HL-60 (cell line): Measurements from ENCODE around the gene GPX3.
A peak's percentile ranks its signal among the peaks of the same experiment; 100 is the strongest.

Experiments used
- GABPA ChIP-seq: IDR thresholded peaks from 2 replicates; pipeline ENCODE4 v1.6.1; 2012; ENCODE audit warnings: low read depth
- POLR2AphosphoS5 ChIP-seq: IDR thresholded peaks from 2 replicates; pipeline ENCODE4 v1.6.1; 2012; ENCODE audit warnings: low read depth
- TF ChIP-seq, protein P1 (sequence below): IDR thresholded peaks from one replicate; pipeline ENCODE4 v1.5.1; 2011; ENCODE audit warnings: low read length, control low read depth, inconsistent platforms; ENCODE audit not compliant: insufficient read depth
- TF ChIP-seq, protein P2 (sequence below): IDR thresholded peaks from 2 replicates; pipeline ENCODE4 v1.6.1; 2012; ENCODE audit warnings: low read depth; ENCODE audit not compliant: insufficient replicate concordance

DNA sequence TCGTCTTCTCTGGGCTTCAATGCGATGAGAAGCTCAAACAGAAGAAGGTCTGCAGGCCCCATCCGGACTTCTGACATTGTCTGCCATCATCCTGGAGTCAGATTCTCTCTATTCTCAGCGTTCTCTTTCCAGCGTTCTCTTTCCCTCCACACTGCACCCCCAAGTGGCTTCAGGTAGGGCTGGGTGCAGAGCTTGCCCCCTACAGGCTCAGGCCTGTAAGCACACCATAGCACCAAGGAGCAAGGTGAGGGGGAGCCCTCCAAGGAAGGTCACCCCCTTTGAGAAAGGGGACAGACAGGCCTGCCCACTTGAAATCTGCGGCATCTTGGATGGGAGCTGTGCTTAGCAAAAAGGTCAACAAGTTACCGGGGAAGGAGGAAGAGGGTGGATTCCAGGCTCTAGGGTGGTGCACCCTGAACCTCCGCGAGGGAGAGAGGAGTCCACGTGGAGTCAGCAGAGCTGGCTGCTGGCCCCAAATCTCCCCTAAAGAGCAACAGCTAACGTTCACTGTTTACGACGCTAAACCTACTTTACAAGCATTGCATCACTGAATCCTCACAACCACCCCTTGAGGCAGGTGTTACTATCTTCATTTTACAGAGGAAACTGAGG, 27.5 kb downstream of the GPX3 start:
- TF ChIP-seq, protein P1, sequence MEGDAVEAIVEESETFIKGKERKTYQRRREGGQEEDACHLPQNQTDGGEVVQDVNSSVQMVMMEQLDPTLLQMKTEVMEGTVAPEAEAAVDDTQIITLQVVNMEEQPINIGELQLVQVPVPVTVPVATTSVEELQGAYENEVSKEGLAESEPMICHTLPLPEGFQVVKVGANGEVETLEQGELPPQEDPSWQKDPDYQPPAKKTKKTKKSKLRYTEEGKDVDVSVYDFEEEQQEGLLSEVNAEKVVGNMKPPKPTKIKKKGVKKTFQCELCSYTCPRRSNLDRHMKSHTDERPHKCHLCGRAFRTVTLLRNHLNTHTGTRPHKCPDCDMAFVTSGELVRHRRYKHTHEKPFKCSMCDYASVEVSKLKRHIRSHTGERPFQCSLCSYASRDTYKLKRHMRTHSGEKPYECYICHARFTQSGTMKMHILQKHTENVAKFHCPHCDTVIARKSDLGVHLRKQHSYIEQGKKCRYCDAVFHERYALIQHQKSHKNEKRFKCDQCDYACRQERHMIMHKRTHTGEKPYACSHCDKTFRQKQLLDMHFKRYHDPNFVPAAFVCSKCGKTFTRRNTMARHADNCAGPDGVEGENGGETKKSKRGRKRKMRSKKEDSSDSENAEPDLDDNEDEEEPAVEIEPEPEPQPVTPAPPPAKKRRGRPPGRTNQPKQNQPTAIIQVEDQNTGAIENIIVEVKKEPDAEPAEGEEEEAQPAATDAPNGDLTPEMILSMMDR: peak; percentile 61
- TF ChIP-seq GABPA (no peak), POLR2AphosphoS5 (no peak)
- TF ChIP-seq, protein P2, sequence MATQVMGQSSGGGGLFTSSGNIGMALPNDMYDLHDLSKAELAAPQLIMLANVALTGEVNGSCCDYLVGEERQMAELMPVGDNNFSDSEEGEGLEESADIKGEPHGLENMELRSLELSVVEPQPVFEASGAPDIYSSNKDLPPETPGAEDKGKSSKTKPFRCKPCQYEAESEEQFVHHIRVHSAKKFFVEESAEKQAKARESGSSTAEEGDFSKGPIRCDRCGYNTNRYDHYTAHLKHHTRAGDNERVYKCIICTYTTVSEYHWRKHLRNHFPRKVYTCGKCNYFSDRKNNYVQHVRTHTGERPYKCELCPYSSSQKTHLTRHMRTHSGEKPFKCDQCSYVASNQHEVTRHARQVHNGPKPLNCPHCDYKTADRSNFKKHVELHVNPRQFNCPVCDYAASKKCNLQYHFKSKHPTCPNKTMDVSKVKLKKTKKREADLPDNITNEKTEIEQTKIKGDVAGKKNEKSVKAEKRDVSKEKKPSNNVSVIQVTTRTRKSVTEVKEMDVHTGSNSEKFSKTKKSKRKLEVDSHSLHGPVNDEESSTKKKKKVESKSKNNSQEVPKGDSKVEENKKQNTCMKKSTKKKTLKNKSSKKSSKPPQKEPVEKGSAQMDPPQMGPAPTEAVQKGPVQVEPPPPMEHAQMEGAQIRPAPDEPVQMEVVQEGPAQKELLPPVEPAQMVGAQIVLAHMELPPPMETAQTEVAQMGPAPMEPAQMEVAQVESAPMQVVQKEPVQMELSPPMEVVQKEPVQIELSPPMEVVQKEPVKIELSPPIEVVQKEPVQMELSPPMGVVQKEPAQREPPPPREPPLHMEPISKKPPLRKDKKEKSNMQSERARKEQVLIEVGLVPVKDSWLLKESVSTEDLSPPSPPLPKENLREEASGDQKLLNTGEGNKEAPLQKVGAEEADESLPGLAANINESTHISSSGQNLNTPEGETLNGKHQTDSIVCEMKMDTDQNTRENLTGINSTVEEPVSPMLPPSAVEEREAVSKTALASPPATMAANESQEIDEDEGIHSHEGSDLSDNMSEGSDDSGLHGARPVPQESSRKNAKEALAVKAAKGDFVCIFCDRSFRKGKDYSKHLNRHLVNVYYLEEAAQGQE: no peak
